Measurements from ENCODE around the gene NOTUM.

Gene NOTUM

GRCh38 chr17:81976332-81977210 lies 15.6 kb upstream of the NOTUM start:
- TF ChIP-seq CTCF (IDR thresholded peaks at IDR 0.05), result no peak

- no peak for TF ChIP-seq CTCF (IDR thresholded peaks at IDR 0.05)
These were observed 12.4 kb upstream of the NOTUM start for GRCh38 chr17:81973432-81973831.

GRCh38 chr17:81968850-81969812 lies 8.1 kb upstream of the NOTUM start:
- no peak for TF ChIP-seq CTCF (IDR thresholded peaks at IDR 0.05)

GRCh38 chr17:81968396-81968745 lies 7.4 kb upstream of the NOTUM start:
- TF ChIP-seq CTCF (IDR thresholded peaks at IDR 0.05), result no peak

- no peak for TF ChIP-seq CTCF (IDR thresholded peaks at IDR 0.05)
These were observed 6.8 kb upstream of the NOTUM start for GRCh38 chr17:81967533-81968395.

- TF ChIP-seq CTCF (IDR thresholded peaks at IDR 0.05), result no peak
These were observed 6.2 kb upstream of the NOTUM start for GRCh38 chr17:81967244-81967532.

Measured in LNCAP (cell line).